HG02973 (cell line): ENCODE results near the gene SH3GL1.

ENCODE experiments used
- ATAC-seq: cut with Tn5 transposase; IDR thresholded peaks from one replicate; pipeline ENCODE4 v1.9.1; 2021; ENCODE audit warnings: moderate library complexity; ENCODE audit not compliant: unreplicated experiment

Gene SH3GL1

DNA sequence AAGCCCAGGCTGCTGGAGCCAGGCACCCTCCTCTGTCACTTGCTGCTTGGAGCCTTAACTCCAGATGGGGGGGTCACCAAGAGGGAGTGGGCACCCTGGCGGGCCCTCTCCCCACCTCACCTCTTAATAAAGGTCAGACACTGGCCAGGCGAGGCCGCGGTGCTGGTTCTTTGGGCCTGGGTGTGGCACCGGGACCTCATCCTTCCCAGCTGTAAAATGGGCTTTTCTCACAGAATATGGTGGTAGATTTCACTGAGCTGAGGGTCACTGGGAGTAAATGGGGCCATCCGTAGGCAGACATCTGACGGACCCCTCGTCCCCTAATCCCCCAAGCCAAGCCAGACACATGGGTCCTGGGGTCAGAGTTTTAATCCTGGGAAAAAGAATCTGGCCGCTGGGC lies 76.7 kb downstream of the SH3GL1 start:
- no peak for ATAC-seq

GRCh38 chr19:4322942-4323665 lies 77.2 kb downstream of the SH3GL1 start:
- no peak for ATAC-seq

- no peak for ATAC-seq
Observed at GRCh38 chr19:4320419-4320818, 79.9 kb downstream of the SH3GL1 start.

DNA sequence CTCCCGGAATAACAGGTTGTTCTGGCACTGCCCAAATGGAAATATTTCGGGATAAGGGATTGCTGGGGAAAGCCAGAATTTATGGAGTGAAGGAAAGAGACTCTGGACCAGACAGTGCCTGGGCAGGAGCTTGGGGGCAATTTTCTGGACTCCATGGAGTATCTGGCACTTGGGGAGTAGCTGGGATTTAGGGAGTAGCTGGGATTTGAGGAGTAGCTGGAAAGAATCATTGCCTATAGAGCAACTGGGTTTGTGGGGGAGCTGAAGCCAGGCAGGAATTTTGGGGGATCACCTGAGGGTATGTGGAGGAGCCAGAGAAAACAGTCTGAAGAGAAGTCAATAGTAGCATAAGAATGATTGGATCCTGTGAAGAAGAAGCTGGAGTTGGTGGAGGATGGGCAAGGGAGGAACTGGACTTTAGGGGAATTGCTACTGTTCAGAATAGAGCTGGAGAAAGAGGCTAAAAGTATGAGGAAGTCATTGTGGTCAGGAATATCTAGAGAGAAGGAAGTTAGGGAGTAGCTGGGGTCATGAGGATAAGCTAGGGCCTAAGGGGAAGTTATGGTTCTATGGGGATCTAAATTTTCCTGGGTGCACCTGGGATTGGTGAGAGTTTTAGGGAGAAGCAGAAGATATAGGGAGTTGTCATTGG lies 81.2 kb downstream of the SH3GL1 start:
- no peak for ATAC-seq

DNA sequence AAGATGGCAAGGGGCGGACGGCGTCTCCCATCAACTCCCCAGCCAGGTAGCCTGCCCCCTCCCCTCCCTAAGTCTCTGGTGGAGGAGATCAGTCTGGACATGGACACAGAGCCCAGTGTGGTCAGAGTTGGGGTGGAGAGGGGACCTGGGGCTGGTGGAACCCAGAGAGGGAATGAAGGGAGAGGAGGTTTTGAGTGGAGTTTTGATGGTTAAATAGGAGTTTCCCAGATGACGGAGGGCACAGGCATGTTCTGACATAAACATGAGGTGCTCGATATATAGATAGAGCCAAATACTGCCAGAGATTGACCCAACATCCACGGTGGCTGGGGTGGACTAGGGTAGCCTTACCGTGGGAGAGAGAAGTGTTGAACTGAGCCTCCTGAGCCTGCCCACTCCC lies 81.9 kb downstream of the SH3GL1 start:
- no peak for ATAC-seq

GRCh38 chr19:4316956-4317355 lies 83.4 kb downstream of the SH3GL1 start:
- no peak for ATAC-seq

DNA sequence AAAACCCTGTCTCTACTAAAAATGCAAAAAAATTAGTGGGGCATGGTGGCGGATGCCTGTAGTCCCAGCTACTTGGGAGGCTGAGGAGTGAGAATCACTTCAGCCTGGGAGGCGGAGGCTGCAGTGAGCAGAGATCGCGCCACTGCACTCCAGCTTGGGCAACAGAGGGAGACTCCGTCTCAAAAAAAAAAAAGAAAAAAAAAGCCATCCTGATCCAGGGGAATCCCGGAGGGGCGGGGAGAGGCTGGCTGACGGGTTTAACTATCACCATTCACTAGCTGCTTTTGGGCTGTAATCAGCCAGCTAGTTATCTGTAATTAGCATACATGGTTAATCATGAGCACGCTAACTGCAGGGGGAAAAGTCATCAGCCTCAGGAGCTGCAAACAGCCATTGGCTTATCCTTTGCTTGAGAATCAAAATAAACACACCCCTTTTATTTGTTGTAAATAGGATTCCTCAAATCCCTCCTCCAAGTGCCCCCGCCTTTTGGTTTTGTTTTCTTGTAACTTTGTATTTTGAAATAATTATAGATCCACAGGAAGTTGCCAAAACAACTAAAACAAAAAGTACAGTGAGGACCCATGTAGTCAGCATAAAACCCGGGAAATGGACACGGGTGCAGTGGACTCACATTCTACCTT lies 86.4 kb downstream of the SH3GL1 start:
- ATAC-seq: no peak
